Stimulated activated CD8-positive, alpha-beta memory T cell treated with anti-CD3 and anti-CD28 coated beads, Interleukin-4, amount 100 ng/mL, for 4 hours (primary cell): ENCODE results near the gene EWSR1.

Experiments used
- DNase-seq, 2 donors: peaks; one replicate each; pipeline ENCODE4 v3.0.0-alpha.2; 2020; ENCODE audit warnings: low read depth in 2 of 2, low spot score in 1 of 2

The EWSR1 gene

GRCh38 chr22:29268511-29269229, 602 bp downstream of the EWSR1 start:
- no peak for DNase-seq

- DNase-seq: no peak
Observed at GRCh38 chr22:29269230-29269604, 1.1 kb downstream of the EWSR1 start.

- DNase-seq: no peak
Observed at GRCh38 chr22:29269731-29270474, 1.8 kb downstream of the EWSR1 start.

GRCh38 chr22:29270475-29271271, 2.6 kb downstream of the EWSR1 start:
- DNase-seq: no peak

GRCh38 chr22:29272624-29273023, 4.6 kb downstream of the EWSR1 start:
- DNase-seq: no peak

- DNase-seq: no peak
Observed at GRCh38 chr22:29275167-29275566, 7.1 kb downstream of the EWSR1 start.

- DNase-seq: no peak
Observed at GRCh38 chr22:29275819-29276565, 7.9 kb downstream of the EWSR1 start.

GRCh38 chr22:29277927-29278326, 9.9 kb downstream of the EWSR1 start:
- DNase-seq: no peak

GRCh38 chr22:29284196-29284595, 16.1 kb downstream of the EWSR1 start:
- no peak for DNase-seq

- DNase-seq: no peak
Observed at GRCh38 chr22:29288837-29289236, 20.8 kb downstream of the EWSR1 start.

- DNase-seq: no peak
Observed at GRCh38 chr22:29290061-29290460, 22.0 kb downstream of the EWSR1 start.

GRCh38 chr22:29291215-29291614, 23.1 kb downstream of the EWSR1 start:
- no peak for DNase-seq

GRCh38 chr22:29292379-29292778, 24.3 kb downstream of the EWSR1 start:
- DNase-seq: no peak

GRCh38 chr22:29298641-29299040, 30.6 kb downstream of the EWSR1 start:
- no peak for DNase-seq

GRCh38 chr22:29299136-29299900, 31.2 kb downstream of the EWSR1 start:
- DNase-seq: no peak

GRCh38 chr22:29300467-29300806, 32.4 kb downstream of the EWSR1 start:
- DNase-seq: no peak

- DNase-seq: no peak
Observed at GRCh38 chr22:29300807-29301601, 32.9 kb downstream of the EWSR1 start.

- DNase-seq: no peak
Observed at GRCh38 chr22:29301716-29302401, 33.8 kb downstream of the EWSR1 start.

- no peak for DNase-seq
Observed at GRCh38 chr22:29302402-29302680, 34.3 kb downstream of the EWSR1 start.
